GM21515 (cell line): ENCODE measurements around the gene TRIO.
"Not testable (repeated sequence)": the region's sequence is repeated elsewhere in the genome, so short reads cannot be mapped to it uniquely, and the experiment has no call there.

Source experiments
- ATAC-seq: cut with Tn5 transposase; IDR thresholded peaks from one replicate; pipeline ENCODE4 v1.9.1; 2021; ENCODE audit not compliant: unreplicated experiment

Gene TRIO

GRCh38 chr5:14516901-14517300, 373.8 kb downstream of the TRIO start:
- ATAC-seq: no peak

DNA sequence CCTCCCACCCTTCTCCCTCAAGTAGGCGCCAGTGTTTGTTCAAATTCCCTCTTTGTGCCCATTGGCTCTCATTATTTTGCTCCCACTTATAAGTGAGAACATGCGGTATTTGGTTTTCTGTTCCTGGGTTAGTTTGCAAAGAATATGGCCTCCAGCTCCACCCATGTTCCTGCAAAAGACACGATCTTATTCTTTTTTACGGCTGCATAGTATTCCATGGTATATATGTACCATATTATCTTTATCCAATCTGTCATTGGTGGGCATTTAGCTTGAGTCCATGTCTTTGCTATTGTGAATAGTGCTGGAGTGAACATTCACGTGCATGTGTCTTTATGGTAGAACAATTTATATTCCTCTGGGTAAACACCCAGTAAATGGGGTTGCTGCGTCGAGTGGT, 375.5 kb downstream of the TRIO start:
- ATAC-seq: no peak

DNA sequence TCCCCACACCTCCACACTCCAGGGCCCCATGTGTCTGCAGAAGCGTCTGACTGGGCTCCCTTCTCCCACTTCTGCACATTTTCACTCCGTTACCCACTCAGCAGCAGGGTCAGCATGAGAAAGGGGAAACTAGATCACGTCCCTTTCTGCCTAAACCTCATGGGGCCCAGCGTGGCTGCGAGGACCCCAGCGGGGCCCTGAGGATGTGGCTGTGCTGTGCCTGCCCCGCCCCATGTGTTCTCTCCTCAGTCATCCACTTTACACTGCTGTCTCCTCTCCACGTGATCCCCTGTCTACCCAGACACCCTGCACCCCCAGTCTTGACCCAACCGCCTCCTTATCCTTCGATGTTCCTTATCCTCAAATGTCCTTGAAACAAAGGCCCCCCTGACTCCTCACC, 378.6 kb downstream of the TRIO start:
- no peak for ATAC-seq

DNA sequence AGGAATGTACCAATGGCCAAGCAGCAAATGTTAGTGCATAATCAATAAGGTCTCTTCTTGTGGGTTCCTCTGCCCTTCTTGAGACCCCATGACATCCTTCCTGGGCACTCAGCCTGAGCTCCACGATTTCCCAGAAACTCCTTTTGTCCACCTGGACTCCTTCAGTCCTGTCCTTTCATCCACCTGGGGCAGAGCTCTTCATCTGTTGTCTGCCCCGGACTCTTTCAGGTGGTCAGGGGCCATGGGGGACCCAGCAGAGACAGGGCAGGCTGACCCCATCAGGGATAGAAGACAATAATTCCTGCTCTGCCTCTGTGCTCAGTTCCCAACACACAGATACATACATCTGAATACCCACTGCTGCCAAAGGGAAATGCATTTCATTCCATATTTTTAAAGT, 379.6 kb downstream of the TRIO start:
- no peak for ATAC-seq

DNA sequence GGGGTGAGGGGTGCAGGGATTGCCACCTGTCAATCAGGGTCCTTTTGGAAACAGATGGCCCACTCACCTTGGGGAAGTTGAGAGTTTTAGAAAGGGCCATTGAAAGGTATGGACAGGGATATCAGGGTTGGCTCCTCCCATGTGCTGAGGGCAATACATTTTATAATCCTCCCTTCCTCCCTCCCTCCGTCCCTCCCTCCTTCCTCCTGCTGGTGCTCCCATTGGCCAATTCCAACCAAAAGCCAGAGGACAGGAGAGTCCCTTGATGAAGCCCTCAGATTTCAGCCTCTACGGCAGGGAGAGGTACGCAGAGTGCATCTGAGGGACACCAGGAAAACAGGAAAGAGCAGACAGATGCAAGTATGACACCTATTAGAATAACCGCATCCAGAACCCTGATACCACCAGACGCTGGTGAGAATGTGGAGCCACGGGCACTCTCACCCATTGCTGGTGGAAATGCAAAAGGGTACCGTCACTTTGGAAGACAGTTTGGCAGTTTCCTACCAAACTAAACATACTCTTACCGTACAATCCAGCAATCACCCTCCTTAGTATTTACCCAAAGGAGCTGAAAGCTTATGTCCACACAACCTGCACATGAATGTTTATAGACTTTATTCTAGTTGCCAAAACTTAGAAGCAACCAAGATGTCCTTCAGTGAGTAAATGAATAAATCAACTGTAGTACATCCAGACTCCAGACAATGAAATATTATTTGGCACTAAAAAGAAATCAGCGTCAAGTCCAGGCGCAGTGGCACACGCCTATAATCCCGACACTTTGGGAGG, 380.3 kb downstream of the TRIO start:
- ATAC-seq: no peak

DNA sequence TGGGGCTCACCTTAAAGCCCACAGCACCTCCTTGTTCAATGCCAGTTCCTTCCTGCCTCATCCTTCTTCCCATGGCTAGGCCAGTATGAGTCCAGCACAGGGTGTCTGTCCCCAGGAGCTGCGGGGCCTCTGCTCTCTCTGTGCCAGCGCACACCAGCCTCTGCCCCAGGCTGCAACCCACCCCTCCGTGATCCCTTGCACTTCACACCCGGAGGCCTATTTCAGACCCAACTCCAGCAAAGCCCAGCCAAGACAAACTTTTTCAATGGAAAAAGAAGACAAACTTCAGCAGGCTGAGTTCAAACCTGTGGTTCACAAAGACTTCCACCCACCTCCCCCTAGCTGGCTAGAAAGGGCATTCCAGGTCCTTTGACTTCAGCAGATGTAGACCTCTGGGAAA, 382.3 kb downstream of the TRIO start:
- no peak for ATAC-seq

GRCh38 chr5:14526493-14526892, 383.4 kb downstream of the TRIO start:
- no peak for ATAC-seq

GRCh38 chr5:14528115-14528514, 385.0 kb downstream of the TRIO start:
- ATAC-seq: no peak

DNA sequence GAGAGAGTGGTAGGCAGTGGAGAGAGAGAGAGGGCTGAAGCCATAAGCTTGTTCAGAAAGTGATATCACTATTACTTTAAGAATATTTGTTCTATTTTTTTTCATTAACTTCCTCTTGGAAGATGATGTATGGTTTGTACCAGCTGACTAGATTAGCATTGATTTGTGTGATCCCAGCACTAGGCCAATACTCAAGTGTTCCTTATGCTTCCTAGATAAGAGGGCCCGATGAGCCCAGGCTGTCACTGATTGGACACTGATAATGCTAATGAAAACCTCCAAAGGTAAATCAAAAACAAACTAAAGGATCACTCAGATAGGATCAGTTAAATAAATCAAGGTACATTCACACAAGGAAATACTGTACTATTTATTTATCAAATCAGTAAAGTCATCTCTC, 385.8 kb downstream of the TRIO start:
- ATAC-seq: no peak

DNA sequence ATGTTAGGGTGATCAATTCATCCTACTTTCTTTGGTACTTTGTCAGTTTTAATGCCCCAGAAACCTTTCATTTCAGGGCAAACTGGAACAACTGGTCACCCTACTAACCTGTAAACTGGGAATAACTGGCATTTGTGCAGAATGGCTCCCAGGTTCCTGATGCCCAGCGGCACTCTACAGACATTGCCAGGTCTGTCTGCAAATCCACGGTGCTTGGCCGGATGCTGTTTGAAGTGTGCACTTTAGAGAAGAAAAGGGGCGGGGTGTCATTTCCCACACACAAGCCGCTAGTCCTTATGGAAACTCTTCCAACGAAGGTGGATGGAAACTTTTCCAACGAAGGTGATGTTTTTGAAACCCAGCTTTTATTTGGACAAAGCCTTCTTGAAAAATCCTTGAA, 388.5 kb downstream of the TRIO start:
- no peak for ATAC-seq

DNA sequence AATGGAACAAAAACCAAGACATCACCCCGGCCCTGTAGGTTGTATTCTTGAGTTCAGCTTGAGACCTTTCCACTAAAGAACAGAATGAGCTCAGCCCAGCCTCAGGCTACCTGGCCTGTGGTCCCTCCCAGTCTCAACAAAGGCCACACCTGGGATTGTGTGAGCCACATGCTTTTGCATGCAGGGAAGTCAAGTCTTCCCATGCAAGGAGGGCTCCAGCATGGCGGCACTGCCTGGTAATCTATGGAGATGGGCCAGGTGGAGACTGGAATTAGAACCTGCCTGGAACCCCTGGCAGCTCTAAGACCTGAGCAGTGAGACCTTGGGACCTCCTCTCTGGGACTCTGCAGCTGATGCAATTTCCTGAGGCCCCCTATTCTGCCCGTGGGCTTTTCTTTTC, 389.0 kb downstream of the TRIO start:
- no peak for ATAC-seq

GRCh38 chr5:14534773-14535172, 391.6 kb downstream of the TRIO start:
- no peak for ATAC-seq

DNA sequence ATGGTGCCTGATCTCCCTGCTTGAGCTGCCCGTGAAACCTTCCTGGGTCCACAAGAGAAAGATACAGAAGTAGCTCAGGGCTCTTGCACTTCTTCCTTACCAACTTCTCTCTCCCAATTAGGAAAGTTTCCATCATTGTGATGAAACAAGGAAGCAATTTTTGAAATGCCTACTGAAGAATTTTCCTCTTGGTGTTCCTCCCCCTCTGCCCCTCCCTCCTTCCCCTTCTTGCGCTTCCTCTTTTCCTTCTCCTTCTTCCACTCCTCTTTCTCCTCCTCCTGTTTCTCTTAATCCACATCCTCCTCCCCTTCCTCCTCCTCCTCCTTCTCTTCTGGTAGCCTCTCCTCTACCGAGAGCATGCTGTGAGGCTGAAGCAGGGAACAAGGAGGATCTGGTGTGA, 402.2 kb downstream of the TRIO start:
- no peak for ATAC-seq

GRCh38 chr5:14545862-14546261, 402.7 kb downstream of the TRIO start:
- no peak for ATAC-seq

DNA sequence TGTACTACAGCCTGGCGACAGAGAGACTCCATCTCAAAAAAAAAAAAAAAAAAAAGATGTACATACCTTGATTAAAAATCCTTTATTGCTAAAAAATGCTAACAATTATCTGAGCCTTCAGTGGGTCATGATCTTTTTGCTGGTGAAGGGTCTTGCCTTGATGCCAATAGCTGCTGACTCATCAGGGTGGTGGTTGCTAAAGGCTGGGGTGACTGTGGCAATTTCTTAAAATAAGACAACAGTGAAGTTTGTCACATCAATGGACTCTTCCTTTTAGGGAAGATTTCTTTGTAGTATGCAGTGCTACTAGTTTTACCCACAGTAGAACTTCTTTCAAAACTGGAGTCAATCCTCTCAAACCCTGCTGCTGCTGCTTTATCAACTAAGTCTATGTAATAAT, 404.5 kb downstream of the TRIO start:
- no peak for ATAC-seq

DNA sequence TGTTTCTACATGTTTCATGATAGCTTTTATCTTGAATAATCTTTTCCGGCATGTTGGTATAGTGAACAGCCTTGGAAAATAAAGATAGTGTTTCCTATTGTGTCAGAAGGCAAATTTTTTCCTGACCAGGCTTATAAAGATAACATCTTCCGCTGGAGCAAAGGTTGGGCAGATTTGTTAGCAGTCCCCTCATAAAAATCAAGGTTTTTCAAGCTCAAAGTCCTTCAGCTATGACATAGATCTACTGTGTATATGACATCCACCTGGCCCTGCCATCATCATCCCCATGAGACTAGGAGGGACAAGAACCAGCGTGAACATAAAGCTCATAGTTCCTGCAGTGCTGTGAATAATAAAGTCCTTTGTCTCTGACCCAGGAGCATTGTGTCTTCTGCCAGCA, 408.1 kb downstream of the TRIO start:
- no peak for ATAC-seq

- no peak for ATAC-seq
Observed at GRCh38 chr5:14552017-14552416, 408.9 kb downstream of the TRIO start.

- not testable (repeated sequence) for ATAC-seq
Observed at GRCh38 chr5:14554288-14554687, 411.1 kb downstream of the TRIO start.

GRCh38 chr5:14556015-14556414, 412.9 kb downstream of the TRIO start:
- ATAC-seq: no peak

DNA sequence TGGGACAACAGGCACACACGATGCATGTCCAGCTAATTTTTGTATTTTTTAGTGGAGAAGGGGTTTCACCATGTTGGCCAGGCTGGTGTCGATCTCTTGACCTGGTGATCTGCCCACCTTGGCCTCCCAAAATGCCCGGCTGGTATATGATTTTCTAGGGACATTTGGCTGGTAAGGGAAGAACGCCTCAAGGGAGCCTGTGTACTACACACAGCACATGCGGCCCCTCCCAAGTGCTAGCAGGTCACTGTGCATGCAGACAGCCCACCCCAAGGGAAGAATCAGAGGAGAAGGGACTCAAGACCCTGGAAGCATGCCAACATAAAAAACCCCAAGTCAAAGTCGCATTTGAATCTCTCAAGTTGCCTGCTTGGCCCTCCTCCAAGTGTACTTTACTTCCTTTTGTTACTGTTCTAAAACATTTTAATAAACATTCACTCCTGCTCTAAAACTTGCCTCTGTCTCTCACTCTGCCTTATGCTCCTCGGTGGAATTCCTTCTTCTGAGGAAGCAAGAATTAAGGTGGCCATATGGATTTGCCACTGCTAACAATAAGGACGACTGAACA, 414.1 kb downstream of the TRIO start:
- ATAC-seq: no peak

GRCh38 chr5:14557791-14558415, 414.8 kb downstream of the TRIO start:
- no peak for ATAC-seq
